Activated CD4-positive, alpha-beta memory T cell treated with anti-CD3 and anti-CD28 coated beads, Interleukin-2, amount 10 ng/mL, durations not matched to agents 7 days and 5 days (primary cell): Measurements from ENCODE around the gene GOLGA6L24. TPM values are rescaled to one million over a fixed set of nuclear protein-coding genes. Genes with fewer than 3 reads are reported as not detected.
"Not testable (repeated sequence)": the region's sequence is repeated elsewhere in the genome, so short reads cannot be mapped to it uniquely, and the experiment has no call there.

Experiments
- CTCF ChIA-PET: fragments of 350-600 bp; sonication (Branson Sonifier 250); formaldehyde crosslinking; loops from one replicate; lab custom pipeline; 2021; ENCODE audit warnings: antibody characterized with exemption, inconsistent platforms; lab: Charles Lee
- POLR2A ChIA-PET: fragments of 350-600 bp; sonication (Branson Sonifier 250); formaldehyde crosslinking; loops from one replicate; lab custom pipeline; 2021; ENCODE audit warnings: antibody characterized with exemption; lab: Charles Lee
- DNase-seq: peaks from one replicate; pipeline ENCODE4 v3.0.0-alpha.2; 2020
- H3K27ac Mint-ChIP-seq: one replicate; pipeline ENCODE4 v1.8.0; 2021; ENCODE audit warnings: mild to moderate bottlenecking, mixed read lengths
- H3K27me3 Mint-ChIP-seq: one replicate; pipeline ENCODE4 v1.8.0; 2021; ENCODE audit warnings: mixed read lengths
- H3K36me3 Mint-ChIP-seq: one replicate; pipeline ENCODE4 v1.8.0; 2021; ENCODE audit warnings: low read depth, mixed read lengths
- H3K4me1 Mint-ChIP-seq: one replicate; pipeline ENCODE4 v1.8.0; 2021; ENCODE audit warnings: mixed read lengths
- H3K4me3 Mint-ChIP-seq: one replicate; pipeline ENCODE4 v1.8.0; 2021; ENCODE audit warnings: mild to moderate bottlenecking, mixed read lengths
- H3K9me3 Mint-ChIP-seq: one replicate; pipeline ENCODE4 v1.8.0; 2021; ENCODE audit warnings: mixed read lengths
- total RNA-seq, 2 experiments: library from RNA; stranded (reverse); gene quantifications; one replicate each; pipeline ENCODE4 v1.2.3, GENCODE V29; 2021

GOLGA6L24 gene
- total RNA-seq: not detected

GRCh38 chr15:28357984-28358383 lies at the start of gene GOLGA6L24:
GOLGA6L24 (minus strand) TSS chr15:28358084; CDS start chr15:28358023, 61 bp downstream.
- H3K27ac Mint-ChIP-seq, H3K4me3 Mint-ChIP-seq, POLR2A ChIA-PET, CTCF ChIA-PET, H3K36me3 Mint-ChIP-seq, H3K4me1 Mint-ChIP-seq, H3K27me3 Mint-ChIP-seq, DNase-seq, H3K9me3 Mint-ChIP-seq: not testable (repeated sequence)

GRCh38 chr15:28402774-28403435 lies 45.0 kb upstream of the GOLGA6L24 start:
- H3K27me3 Mint-ChIP-seq, H3K36me3 Mint-ChIP-seq, H3K9me3 Mint-ChIP-seq, H3K4me1 Mint-ChIP-seq, H3K4me3 Mint-ChIP-seq, CTCF ChIA-PET, H3K27ac Mint-ChIP-seq, DNase-seq, POLR2A ChIA-PET: not testable (repeated sequence)

GRCh38 chr15:28396022-28396421 lies 38.1 kb upstream of the GOLGA6L24 start:
- POLR2A ChIA-PET, H3K4me1 Mint-ChIP-seq, CTCF ChIA-PET, H3K36me3 Mint-ChIP-seq, H3K4me3 Mint-ChIP-seq, H3K27ac Mint-ChIP-seq, H3K9me3 Mint-ChIP-seq, H3K27me3 Mint-ChIP-seq, DNase-seq: not testable (repeated sequence)

GRCh38 chr15:28380053-28380452 lies 22.2 kb upstream of the GOLGA6L24 start:
- CTCF ChIA-PET: not testable (repeated sequence)

GRCh38 chr15:28378364-28378763 lies 20.5 kb upstream of the GOLGA6L24 start, which contains the start of gene GOLGA8F:
GOLGA8F (plus strand) TSS chr15:28378664; CDS start chr15:28378762, 98 bp downstream.
- H3K9me3 Mint-ChIP-seq, CTCF ChIA-PET, H3K4me3 Mint-ChIP-seq, H3K27ac Mint-ChIP-seq, H3K4me1 Mint-ChIP-seq, H3K36me3 Mint-ChIP-seq, DNase-seq, H3K27me3 Mint-ChIP-seq, POLR2A ChIA-PET: not testable (repeated sequence)

More at GRCh38 chr15:28380053-28380452, 22.2 kb upstream of the GOLGA6L24 start:
- POLR2A ChIA-PET, H3K9me3 Mint-ChIP-seq, H3K36me3 Mint-ChIP-seq, H3K27me3 Mint-ChIP-seq, H3K4me3 Mint-ChIP-seq, H3K27ac Mint-ChIP-seq, H3K4me1 Mint-ChIP-seq: not testable (repeated sequence)
- DNase-seq: peak; percentile 37

GRCh38 chr15:28365502-28365901 lies 7.6 kb upstream of the GOLGA6L24 start:
- H3K9me3 Mint-ChIP-seq, H3K4me1 Mint-ChIP-seq, H3K27me3 Mint-ChIP-seq, CTCF ChIA-PET, H3K36me3 Mint-ChIP-seq, POLR2A ChIA-PET, DNase-seq, H3K4me3 Mint-ChIP-seq, H3K27ac Mint-ChIP-seq: not testable (repeated sequence)

GRCh38 chr15:28322129-28322588 lies 35.7 kb downstream of the GOLGA6L24 start, which contains the start of gene HERC2:
HERC2 (minus strand) TSS chr15:28322179; CDS start chr15:28321433, 746 bp downstream.
- peak within 1 kb of the TSS; percentile 94 for H3K4me3 Mint-ChIP-seq
- DNase-seq, H3K4me1 Mint-ChIP-seq, H3K36me3 Mint-ChIP-seq, CTCF ChIA-PET, H3K9me3 Mint-ChIP-seq, POLR2A ChIA-PET, H3K27me3 Mint-ChIP-seq: not testable (repeated sequence)
- peak within 1 kb of the TSS; percentile 93 for H3K27ac Mint-ChIP-seq

- H3K27me3 Mint-ChIP-seq, CTCF ChIA-PET, H3K36me3 Mint-ChIP-seq, POLR2A ChIA-PET, H3K4me1 Mint-ChIP-seq, H3K9me3 Mint-ChIP-seq: not testable (repeated sequence)
- Mint-ChIP-seq H3K27ac (peak overlapping the region; percentile 93), H3K4me3 (peak overlapping the region; percentile 94)
- DNase-seq: peak; percentile 18
These were observed 36.4 kb downstream of the GOLGA6L24 start for GRCh38 chr15:28321358-28322078.

- H3K9me3 Mint-ChIP-seq, CTCF ChIA-PET, H3K27ac Mint-ChIP-seq, H3K4me3 Mint-ChIP-seq, POLR2A ChIA-PET, H3K27me3 Mint-ChIP-seq, H3K4me1 Mint-ChIP-seq, DNase-seq: not testable (repeated sequence)
- peaks cover 16% of the 10 kb centered on the region for H3K36me3 Mint-ChIP-seq
These were observed 38.2 kb downstream of the GOLGA6L24 start for GRCh38 chr15:28319725-28320124.

- H3K27me3 Mint-ChIP-seq, H3K9me3 Mint-ChIP-seq, CTCF ChIA-PET, DNase-seq, H3K27ac Mint-ChIP-seq, H3K4me1 Mint-ChIP-seq, POLR2A ChIA-PET, H3K4me3 Mint-ChIP-seq: not testable (repeated sequence)
- peaks cover 21% of the 10 kb centered on the region for H3K36me3 Mint-ChIP-seq
These were observed 39.1 kb downstream of the GOLGA6L24 start for GRCh38 chr15:28318828-28319227.

GRCh38 chr15:28318122-28318521 lies 39.8 kb downstream of the GOLGA6L24 start:
- POLR2A ChIA-PET, DNase-seq, H3K27me3 Mint-ChIP-seq, H3K4me3 Mint-ChIP-seq, H3K27ac Mint-ChIP-seq, H3K9me3 Mint-ChIP-seq, CTCF ChIA-PET, H3K4me1 Mint-ChIP-seq: not testable (repeated sequence)
- peaks cover 24% of the 10 kb centered on the region for H3K36me3 Mint-ChIP-seq

GRCh38 chr15:28316958-28317357 lies 40.9 kb downstream of the GOLGA6L24 start:
- POLR2A ChIA-PET, H3K4me1 Mint-ChIP-seq, CTCF ChIA-PET, H3K27me3 Mint-ChIP-seq, H3K4me3 Mint-ChIP-seq, H3K27ac Mint-ChIP-seq, DNase-seq, H3K9me3 Mint-ChIP-seq: not testable (repeated sequence)
- peaks cover 24% of the 10 kb centered on the region for H3K36me3 Mint-ChIP-seq

- POLR2A ChIA-PET, H3K27ac Mint-ChIP-seq, H3K4me1 Mint-ChIP-seq, H3K9me3 Mint-ChIP-seq, CTCF ChIA-PET, H3K27me3 Mint-ChIP-seq, H3K4me3 Mint-ChIP-seq, DNase-seq: not testable (repeated sequence)
- peaks cover 33% of the 10 kb centered on the region for H3K36me3 Mint-ChIP-seq
These were observed 47.4 kb downstream of the GOLGA6L24 start for GRCh38 chr15:28310454-28310853.
